DND-41 (cell line): ENCODE data around the gene SIN3A.

Experiments used
- ATAC-seq: fragments of 200-7000 bp; cut with Tn5 transposase; 3 replicates; pipeline ENCODE4 v1.9.1; 2021; ENCODE audit warnings: low read depth; ENCODE audit not compliant: insufficient read depth
- DNase-seq: peaks from one replicate; pipeline ENCODE4 v3.0.0-alpha.2; 2020
- H2AFZ ChIP-seq: 2 replicates; pipeline ENCODE4 v1.6.0; 2012; ENCODE audit warnings: low read depth, low read length
- H3K27ac ChIP-seq: 2 replicates; pipeline ENCODE4 v1.5.1; 2012; ENCODE audit warnings: low read length, inconsistent platforms
- H3K27me3 ChIP-seq: fragments of 200-600 bp; sonication (generic); 2 replicates; pipeline ENCODE4 v1.6.0; 2012; ENCODE audit warnings: low read length, mild to moderate bottlenecking, inconsistent platforms; ENCODE audit not compliant: insufficient read depth, poor library complexity
- H3K36me3 ChIP-seq: 2 replicates; pipeline ENCODE4 v1.5.1; 2012; ENCODE audit warnings: low read length, inconsistent platforms; ENCODE audit not compliant: insufficient read depth
- H3K4me1 ChIP-seq: 2 replicates; pipeline ENCODE4 v1.5.1; 2012; ENCODE audit warnings: mild to moderate bottlenecking, low read length; ENCODE audit not compliant: insufficient read depth
- H3K4me2 ChIP-seq: 2 replicates; pipeline ENCODE4 v1.6.0; 2012; ENCODE audit warnings: mild to moderate bottlenecking, moderate library complexity, low read length, inconsistent platforms; ENCODE audit not compliant: insufficient read depth
- H3K4me3 ChIP-seq, 2 experiments: fragments of 200-600 bp in 1 of 2; shearing (Covaris generic) in 1 of 2; 2 replicates each; pipeline ENCODE4 v1.5.1; 2012 to 2016; ENCODE audit warnings: inconsistent platforms in 2 of 2, low read length in 2 of 2, mild to moderate bottlenecking in 2 of 2, low read depth in 1 of 2, moderate library complexity in 1 of 2
- H3K79me2 ChIP-seq: 2 replicates; pipeline ENCODE4 v1.6.0; 2012; ENCODE audit warnings: low read length, inconsistent platforms; ENCODE audit not compliant: insufficient read depth
- H3K9ac ChIP-seq: 2 replicates; pipeline ENCODE4 v1.6.0; 2012; ENCODE audit warnings: low read depth, mild to moderate bottlenecking, inconsistent platforms, low read length, moderate library complexity
- H3K9me3 ChIP-seq: 2 replicates; pipeline ENCODE4 v1.5.1; 2012; ENCODE audit warnings: low read length, moderate library complexity, mild to moderate bottlenecking, inconsistent platforms; ENCODE audit not compliant: insufficient read depth, severe bottlenecking
- H4K20me1 ChIP-seq: 2 replicates; pipeline ENCODE4 v1.6.0; 2012; ENCODE audit warnings: low read length; ENCODE audit not compliant: insufficient read depth
- EZH2 ChIP-seq: IDR thresholded peaks from 3 replicates; pipeline ENCODE4 v1.6.1; 2012; ENCODE audit warnings: borderline replicate concordance, low read depth, mild to moderate bottlenecking, moderate library complexity, low read length, inconsistent platforms; ENCODE audit not compliant: severe bottlenecking
- TF ChIP-seq, protein P1 (sequence below): IDR thresholded peaks from 2 replicates; pipeline ENCODE4 v1.5.1; 2012; ENCODE audit warnings: borderline replicate concordance, low read length, moderate library complexity, mild to moderate bottlenecking; ENCODE audit not compliant: poor library complexity, severe bottlenecking; ENCODE audit errors: extremely low read depth

The SIN3A gene

DNA sequence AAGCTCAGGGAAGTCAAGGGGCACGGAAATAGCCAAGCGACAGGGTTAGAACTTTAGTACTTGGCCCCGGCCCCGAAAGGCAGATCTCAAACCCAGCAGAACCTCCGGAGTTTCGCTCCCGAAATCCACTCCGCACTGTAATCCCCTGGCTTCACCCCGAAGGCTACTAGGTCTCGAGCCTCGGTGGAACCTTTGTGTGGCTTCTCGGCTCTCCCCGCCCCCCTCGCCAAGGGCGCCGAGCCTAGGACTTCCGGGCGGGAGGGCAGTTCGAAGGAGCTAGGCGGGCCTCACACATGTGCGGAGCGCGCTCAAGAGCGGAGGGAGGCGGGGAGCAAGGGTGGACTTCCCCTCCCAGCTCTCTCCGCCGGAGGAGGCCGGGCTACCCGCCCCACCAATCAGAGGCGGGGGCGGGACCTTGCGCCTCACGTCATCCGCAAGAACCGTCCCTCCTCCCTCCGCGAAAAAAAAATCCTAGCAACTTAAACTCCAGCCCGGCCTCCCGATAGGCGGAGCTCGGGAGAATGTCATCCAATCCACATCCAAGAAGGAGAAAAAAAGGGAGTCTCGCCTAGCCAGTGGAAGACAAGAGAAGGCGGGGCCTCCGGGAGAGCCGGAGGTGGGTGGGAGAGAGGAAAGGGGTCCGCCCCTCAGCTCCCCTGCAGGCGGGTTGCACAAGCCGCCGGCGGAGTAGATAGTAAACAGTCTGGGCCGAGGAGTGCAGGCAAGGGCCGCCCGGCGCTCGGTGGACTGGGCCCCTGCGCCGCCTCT is 2.4 kb upstream of the SIN3A start:
- H3K79me2 ChIP-seq = peaks cover 36% of the 10 kb centered on the region
- TF ChIP-seq, protein P1, sequence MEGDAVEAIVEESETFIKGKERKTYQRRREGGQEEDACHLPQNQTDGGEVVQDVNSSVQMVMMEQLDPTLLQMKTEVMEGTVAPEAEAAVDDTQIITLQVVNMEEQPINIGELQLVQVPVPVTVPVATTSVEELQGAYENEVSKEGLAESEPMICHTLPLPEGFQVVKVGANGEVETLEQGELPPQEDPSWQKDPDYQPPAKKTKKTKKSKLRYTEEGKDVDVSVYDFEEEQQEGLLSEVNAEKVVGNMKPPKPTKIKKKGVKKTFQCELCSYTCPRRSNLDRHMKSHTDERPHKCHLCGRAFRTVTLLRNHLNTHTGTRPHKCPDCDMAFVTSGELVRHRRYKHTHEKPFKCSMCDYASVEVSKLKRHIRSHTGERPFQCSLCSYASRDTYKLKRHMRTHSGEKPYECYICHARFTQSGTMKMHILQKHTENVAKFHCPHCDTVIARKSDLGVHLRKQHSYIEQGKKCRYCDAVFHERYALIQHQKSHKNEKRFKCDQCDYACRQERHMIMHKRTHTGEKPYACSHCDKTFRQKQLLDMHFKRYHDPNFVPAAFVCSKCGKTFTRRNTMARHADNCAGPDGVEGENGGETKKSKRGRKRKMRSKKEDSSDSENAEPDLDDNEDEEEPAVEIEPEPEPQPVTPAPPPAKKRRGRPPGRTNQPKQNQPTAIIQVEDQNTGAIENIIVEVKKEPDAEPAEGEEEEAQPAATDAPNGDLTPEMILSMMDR = no peak
- no peak for TF ChIP-seq EZH2
- peak overlapping the region; percentile 90 for H3K9ac ChIP-seq
- ATAC-seq (peak; percentile 44), DNase-seq (peak; percentile 98)
- H3K9me3 ChIP-seq = no peaks in the 10 kb centered on the region
- peak overlapping the region; percentile 94 for H3K27ac ChIP-seq
- H3K4me2 ChIP-seq = peak overlapping the region; percentile 89
- peak overlapping the region; percentile 86 to 89 for H3K4me3 ChIP-seq
- peaks cover 2% of the 10 kb centered on the region; the same call in 1 of the 2 replicates for H3K36me3 ChIP-seq
- H3K27me3 ChIP-seq = no peaks in the 10 kb centered on the region
- peaks cover 36% of the 10 kb centered on the region for H3K4me1 ChIP-seq
- H4K20me1 ChIP-seq = peaks cover 17% of the 10 kb centered on the region
- H2AFZ ChIP-seq = peak overlapping the region; percentile 90

DNA sequence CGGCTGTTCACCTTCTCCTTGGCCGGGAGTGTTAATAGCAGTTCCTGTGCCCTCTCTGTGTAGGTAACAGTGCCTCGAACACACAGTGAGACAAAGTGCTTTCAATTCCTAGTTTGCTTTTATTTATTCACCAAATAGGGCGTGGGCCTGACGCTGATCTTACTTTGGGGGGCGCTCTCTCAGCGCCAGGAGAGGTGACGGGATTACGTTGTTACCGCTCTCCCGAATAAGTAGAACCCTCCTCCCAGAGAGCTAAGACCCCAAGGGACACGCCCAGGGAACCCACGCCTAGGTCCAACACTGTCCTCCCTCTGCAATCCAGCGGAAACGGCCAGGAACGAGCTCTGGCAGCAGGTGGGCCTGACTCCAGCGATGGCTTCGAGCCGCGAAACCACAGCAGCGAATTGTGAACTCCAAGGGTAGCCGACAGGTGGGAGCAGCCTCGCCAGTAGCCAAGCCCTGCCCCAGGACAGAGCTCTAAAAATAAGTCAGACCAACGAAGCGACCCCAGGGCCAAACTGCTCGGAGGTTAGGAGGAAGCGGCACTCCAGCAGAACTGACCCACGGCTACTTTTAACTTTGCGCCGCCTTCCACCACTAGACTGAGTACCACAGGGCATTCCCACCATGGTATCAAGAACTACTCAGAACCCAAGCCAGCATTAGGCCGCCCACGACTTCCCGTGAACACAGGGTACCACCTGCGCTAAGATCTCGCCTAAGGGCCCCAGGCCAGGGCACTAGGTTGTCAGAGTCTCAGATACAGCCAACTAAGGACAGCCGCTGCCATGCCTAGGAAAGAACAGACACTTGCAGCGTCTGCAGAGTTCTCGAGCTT is 1.6 kb upstream of the SIN3A start:
- no peak for TF ChIP-seq EZH2
- TF ChIP-seq, protein P1 = peak; percentile 62
- Histone ChIP-seq H4K20me1 (peaks cover 25% of the 10 kb centered on the region), H3K9me3 (no peaks in the 10 kb centered on the region), H3K4me1 (peaks cover 36% of the 10 kb centered on the region), H3K4me3 (peak overlapping the region; percentile 47 to 77), H3K4me2 (peak overlapping the region; percentile 89), H3K36me3 (peaks cover 2% of the 10 kb centered on the region), H3K9ac (peak overlapping the region; percentile 90), H2AFZ (peak overlapping the region; percentile 78), H3K79me2 (peaks cover 44% of the 10 kb centered on the region), H3K27ac (peak overlapping the region; percentile 94), H3K27me3 (no peaks in the 10 kb centered on the region)
- ATAC-seq (no peak), DNase-seq (peak; percentile 60)

DNA sequence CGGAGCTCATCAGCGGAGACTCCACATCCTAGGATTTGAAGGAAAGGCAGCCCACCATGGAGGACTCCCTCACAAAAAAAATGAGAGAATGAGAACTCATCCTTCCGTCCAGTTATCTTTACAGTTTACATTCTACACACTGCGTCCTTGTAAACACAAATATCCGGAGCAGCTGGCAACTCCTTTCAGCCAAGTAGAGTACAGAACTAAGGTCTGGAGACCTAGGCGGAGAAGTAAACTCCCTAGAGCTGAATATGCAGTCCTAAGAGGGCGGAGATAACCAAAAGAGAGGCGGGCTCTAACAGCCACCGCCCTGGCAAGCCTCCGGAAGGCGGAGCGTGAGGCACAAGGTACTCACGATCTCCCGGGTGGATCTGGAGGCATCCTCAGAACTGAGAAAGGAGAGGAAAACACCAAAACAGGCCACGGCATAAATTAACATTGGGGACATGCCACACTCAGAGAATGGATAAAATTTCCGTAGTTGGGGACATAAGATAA is 924 bp upstream of the SIN3A start:
- H3K36me3 ChIP-seq = peaks cover 7% of the 10 kb centered on the region
- H3K4me1 ChIP-seq = peaks cover 36% of the 10 kb centered on the region
- DNase-seq = peak; percentile 83
- H3K79me2 ChIP-seq = peaks cover 51% of the 10 kb centered on the region
- TF ChIP-seq EZH2 = no peak
- TF ChIP-seq, protein P1 = no peak
- peak; percentile 23 for ATAC-seq
- H2AFZ ChIP-seq = peak overlapping the region; percentile 78; the same call in 1 of the 2 replicates
- peaks cover 32% of the 10 kb centered on the region for H4K20me1 ChIP-seq
- no peaks in the 10 kb centered on the region for H3K9me3 ChIP-seq
- H3K27me3 ChIP-seq = no peaks in the 10 kb centered on the region
- H3K27ac ChIP-seq = peak overlapping the region; percentile 94
- H3K9ac ChIP-seq = peak overlapping the region; percentile 90
- peak overlapping the region; percentile 47 to 77 for H3K4me3 ChIP-seq
- peak overlapping the region; percentile 89 for H3K4me2 ChIP-seq
